Measurements from ENCODE around the gene PHPT1. TPM values are rescaled to one million over a fixed set of nuclear protein-coding genes. Genes with fewer than 3 reads are reported as not detected.
A peak's percentile ranks its signal among the peaks of the same experiment; 100 is the strongest.

The PHPT1 gene
- total and polyA plus RNA-seq, 2 of the 13 experiments (the other 11 are each of a cell fraction or from before 2014, with no cell fraction given), result 189 to 192 TPM

DNA sequence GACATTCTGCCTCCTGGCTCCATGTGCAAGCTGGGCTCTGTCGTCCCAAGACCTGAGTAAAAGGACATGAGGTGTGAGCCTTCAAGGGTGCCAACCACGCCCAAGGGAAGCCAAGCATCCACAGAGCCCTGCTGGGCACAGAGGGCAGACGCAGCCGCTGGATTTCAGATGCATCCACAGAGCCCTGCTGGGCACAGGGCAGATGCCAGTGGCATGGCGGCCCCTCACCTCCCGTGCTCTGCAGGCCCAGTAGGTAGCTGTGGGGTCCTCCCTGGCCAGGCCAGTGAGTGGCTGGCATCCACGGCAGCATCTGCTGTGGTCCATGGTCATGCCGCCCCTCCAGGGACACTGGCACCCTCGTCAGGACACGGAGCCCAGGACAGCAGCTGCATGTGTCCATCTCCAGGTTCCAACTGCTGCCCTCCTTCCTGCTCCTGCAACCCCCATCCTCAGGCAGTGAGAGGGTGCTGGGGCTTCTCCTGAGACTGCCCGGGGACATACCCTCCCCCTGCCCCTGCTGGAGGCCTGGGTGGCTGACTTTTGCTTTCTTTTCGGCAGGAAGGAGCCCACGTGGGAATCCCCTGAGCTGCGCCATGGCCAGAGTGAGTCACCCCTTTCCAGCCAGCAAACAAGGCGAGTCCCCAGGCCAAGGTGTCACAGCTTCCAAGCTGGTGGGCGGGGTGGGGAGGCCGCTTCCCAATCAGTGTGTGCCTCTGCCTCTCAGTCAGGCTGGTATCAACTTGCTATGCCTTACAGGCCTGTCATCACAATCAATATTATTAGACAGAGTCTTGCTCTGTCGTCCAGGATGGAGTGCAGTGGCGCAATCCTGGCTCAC is 33.1 kb downstream of the PHPT1 start (continued):
- TF ChIP-seq, protein P1, sequence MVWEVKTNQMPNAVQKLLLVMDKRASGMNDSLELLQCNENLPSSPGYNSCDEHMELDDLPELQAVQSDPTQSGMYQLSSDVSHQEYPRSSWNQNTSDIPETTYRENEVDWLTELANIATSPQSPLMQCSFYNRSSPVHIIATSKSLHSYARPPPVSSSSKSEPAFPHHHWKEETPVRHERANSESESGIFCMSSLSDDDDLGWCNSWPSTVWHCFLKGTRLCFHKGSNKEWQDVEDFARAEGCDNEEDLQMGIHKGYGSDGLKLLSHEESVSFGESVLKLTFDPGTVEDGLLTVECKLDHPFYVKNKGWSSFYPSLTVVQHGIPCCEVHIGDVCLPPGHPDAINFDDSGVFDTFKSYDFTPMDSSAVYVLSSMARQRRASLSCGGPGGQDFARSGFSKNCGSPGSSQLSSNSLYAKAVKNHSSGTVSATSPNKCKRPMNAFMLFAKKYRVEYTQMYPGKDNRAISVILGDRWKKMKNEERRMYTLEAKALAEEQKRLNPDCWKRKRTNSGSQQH (CRISPR knock-in tag; IDR thresholded peaks at IDR 0.05; ENCODE audit: low read depth), result no peak; the same call in 1 of the 2 replicates
- no peak; the same call in 1 of the 2 replicates for TF ChIP-seq ATF7 (IDR thresholded peaks at IDR 0.05)
- TF ChIP-seq ATF7 (CRISPR knock-in tag; IDR thresholded peaks at IDR 0.05), result peak; percentile 81; the same call in 1 of the 2 replicates
- TF ChIP-seq ZNF546 (CRISPR knock-in tag; conservative IDR thresholded peaks at IDR 0.05), result 0 out of 2 replicates have a peak, but pooled peaks have one; percentile 39
- peak; percentile 86; the same call in 1 of the 2 replicates for TF ChIP-seq ZMAT3 (CRISPR knock-in tag; conservative IDR thresholded peaks at IDR 0.05)
- TF ChIP-seq ZNF644 (CRISPR knock-in tag; IDR thresholded peaks at IDR 0.05; ENCODE audit: low read depth), result peak; percentile 57; the same call in 1 of the 2 replicates
- peak; percentile 42; the same call in 1 of the 2 replicates for TF ChIP-seq ZNF547 (CRISPR knock-in tag; IDR thresholded peaks at IDR 0.05)
- TF ChIP-seq FOXK1 (CRISPR knock-in tag; IDR thresholded peaks at IDR 0.05; ENCODE audit: borderline replicate concordance, low read depth), result peak; percentile 85; the same call in 1 of the 2 replicates
- TF ChIP-seq ZNF879 (CRISPR knock-in tag; IDR thresholded peaks at IDR 0.05), result no peak
- TF ChIP-seq JARID2 (CRISPR knock-in tag; IDR thresholded peaks at IDR 0.05; ENCODE audit: insufficient replicate concordance), result no peak
- TF ChIP-seq ZNF354B (CRISPR knock-in tag; IDR thresholded peaks at IDR 0.05), result no peak
- peak; percentile 81 for TF ChIP-seq MEIS2 (CRISPR knock-in tag; IDR thresholded peaks at IDR 0.05)
- TF ChIP-seq ZIK1 (CRISPR knock-in tag; IDR thresholded peaks at IDR 0.05; ENCODE audit: borderline replicate concordance, low read depth), result no peak
- TF ChIP-seq ZFP82 (CRISPR knock-in tag; IDR thresholded peaks at IDR 0.05; ENCODE audit: borderline replicate concordance), result peak; percentile 50; the same call in 1 of the 2 replicates
- no peak for TF ChIP-seq ATAD3A (CRISPR knock-in tag; IDR thresholded peaks at IDR 0.05)
- TF ChIP-seq, protein P2, sequence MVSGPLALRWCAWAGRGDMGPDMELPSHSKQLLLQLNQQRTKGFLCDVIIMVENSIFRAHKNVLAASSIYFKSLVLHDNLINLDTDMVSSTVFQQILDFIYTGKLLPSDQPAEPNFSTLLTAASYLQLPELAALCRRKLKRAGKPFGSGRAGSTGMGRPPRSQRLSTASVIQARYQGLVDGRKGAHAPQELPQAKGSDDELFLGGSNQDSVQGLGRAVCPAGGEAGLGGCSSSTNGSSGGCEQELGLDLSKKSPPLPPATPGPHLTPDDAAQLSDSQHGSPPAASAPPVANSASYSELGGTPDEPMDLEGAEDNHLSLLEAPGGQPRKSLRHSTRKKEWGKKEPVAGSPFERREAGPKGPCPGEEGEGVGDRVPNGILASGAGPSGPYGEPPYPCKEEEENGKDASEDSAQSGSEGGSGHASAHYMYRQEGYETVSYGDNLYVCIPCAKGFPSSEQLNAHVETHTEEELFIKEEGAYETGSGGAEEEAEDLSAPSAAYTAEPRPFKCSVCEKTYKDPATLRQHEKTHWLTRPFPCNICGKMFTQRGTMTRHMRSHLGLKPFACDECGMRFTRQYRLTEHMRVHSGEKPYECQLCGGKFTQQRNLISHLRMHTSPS (CRISPR knock-in tag; IDR thresholded peaks at IDR 0.05; ENCODE audit: low read depth), result peak; percentile 52; the same call in 1 of the 2 replicates
- TF ChIP-seq, protein P3, sequence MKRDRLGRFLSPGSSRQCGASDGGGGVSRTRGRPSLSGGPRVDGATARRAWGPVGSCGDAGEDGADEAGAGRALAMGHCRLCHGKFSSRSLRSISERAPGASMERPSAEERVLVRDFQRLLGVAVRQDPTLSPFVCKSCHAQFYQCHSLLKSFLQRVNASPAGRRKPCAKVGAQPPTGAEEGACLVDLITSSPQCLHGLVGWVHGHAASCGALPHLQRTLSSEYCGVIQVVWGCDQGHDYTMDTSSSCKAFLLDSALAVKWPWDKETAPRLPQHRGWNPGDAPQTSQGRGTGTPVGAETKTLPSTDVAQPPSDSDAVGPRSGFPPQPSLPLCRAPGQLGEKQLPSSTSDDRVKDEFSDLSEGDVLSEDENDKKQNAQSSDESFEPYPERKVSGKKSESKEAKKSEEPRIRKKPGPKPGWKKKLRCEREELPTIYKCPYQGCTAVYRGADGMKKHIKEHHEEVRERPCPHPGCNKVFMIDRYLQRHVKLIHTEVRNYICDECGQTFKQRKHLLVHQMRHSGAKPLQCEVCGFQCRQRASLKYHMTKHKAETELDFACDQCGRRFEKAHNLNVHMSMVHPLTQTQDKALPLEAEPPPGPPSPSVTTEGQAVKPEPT (CRISPR knock-in tag; IDR thresholded peaks at IDR 0.05; ENCODE audit: low read depth), result peak; percentile 63; the same call in 1 of the 2 replicates
- TF ChIP-seq BCL6 (CRISPR knock-in tag; IDR thresholded peaks at IDR 0.05), result peak; percentile 100
- TF ChIP-seq RAD21 (CRISPR knock-in tag; IDR thresholded peaks at IDR 0.05), result 0 out of 2 replicates have a peak, but pooled peaks have one; percentile 3
- TF ChIP-seq RBM39 (IDR thresholded peaks at IDR 0.05; ENCODE audit: low read depth, low read length, poor library complexity, severe bottlenecking), result no peak
- TF ChIP-seq, protein P4, sequence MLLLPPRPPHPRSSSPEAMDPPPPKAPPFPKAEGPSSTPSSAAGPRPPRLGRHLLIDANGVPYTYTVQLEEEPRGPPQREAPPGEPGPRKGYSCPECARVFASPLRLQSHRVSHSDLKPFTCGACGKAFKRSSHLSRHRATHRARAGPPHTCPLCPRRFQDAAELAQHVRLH (CRISPR knock-in tag; IDR thresholded peaks at IDR 0.05; ENCODE audit: borderline replicate concordance, low read depth), result peak; percentile 86; the same call in 1 of the 2 replicates
- peak; percentile 93 for TF ChIP-seq JUN (CRISPR knock-in tag; IDR thresholded peaks at IDR 0.05)
- TF ChIP-seq ZNF678 (CRISPR knock-in tag; IDR thresholded peaks at IDR 0.05), result no peak; the same call in 1 of the 2 replicates
- TF ChIP-seq ZNF841 (CRISPR knock-in tag; IDR thresholded peaks at IDR 0.05; ENCODE audit: borderline replicate concordance), result no peak

Measured in HepG2 (cell line).